Hepatocyte (in vitro differentiated cells): Measurements from ENCODE around the gene TXNL1.

Experiments
- CTCF ChIP-seq: fragments of 200-600 bp; sonication (generic); IDR thresholded peaks from 2 replicates; pipeline ENCODE4 v1.5.1; 2016; ENCODE audit warnings: antibody characterized with exemption, mild to moderate bottlenecking; ENCODE audit not compliant: poor library complexity
- EZH2 ChIP-seq: fragments of 200-600 bp; sonication (generic); IDR thresholded peaks from 2 replicates; pipeline ENCODE4 v1.6.1; 2016; ENCODE audit warnings: antibody characterized with exemption, mild to moderate bottlenecking, borderline replicate concordance

- TF ChIP-seq CTCF = no peak
- TF ChIP-seq EZH2 = no peak
Observed at GRCh38 chr18:56662502-56662901, 24.1 kb upstream of the TXNL1 start.
